Measurements from ENCODE around the gene STK32B. TPM values are rescaled to one million over a fixed set of nuclear protein-coding genes. Genes with fewer than 3 reads are reported as not detected.

STK32B gene
- total RNA-seq, 1 experiment from 2014 or later, result 15.1 TPM

- Histone ChIP-seq H3K4me1 (ENCODE audit: insufficient read depth, low read length, poor library complexity, severe bottlenecking) (peaks cover 27% of the 10 kb centered on the region), H3K27me3 (replicated peaks; ENCODE audit: insufficient read depth, low read depth, low read length, poor library complexity) (no peaks in the 10 kb centered on the region), H3K4me3 (ENCODE audit: low read depth, low read length, poor library complexity, severe bottlenecking) (no peak overlapping the region), H3K9me3 (ENCODE audit: low read depth, low read length, poor library complexity, severe bottlenecking) (no peaks in the 10 kb centered on the region), H3K27ac (ENCODE audit: low read depth, low read length, poor library complexity, severe bottlenecking) (peak overlapping the region; percentile 52), H3K36me3 (ENCODE audit: insufficient read depth, low read length, poor library complexity, severe bottlenecking) (no peaks in the 10 kb centered on the region)
- intact Hi-C loops (cut with micrococcal nuclease; ENCODE audit: unreplicated experiment), result loop anchor here (5.0 kb wide), 1 partner anchor 134 kb away; no protein-coding TSS in a partner anchor
- DNase-seq (ENCODE audit: low spot score), result peak; percentile 90
- BruUV-seq (replicated peaks), result no TSS peak
- ChIA-PET CTCF (no interaction called here), POLR2A (ENCODE audit: low non-redundant PET) (no interaction called here)
- no peak for TF ChIP-seq CTCF (conservative IDR thresholded peaks at IDR 0.05; ENCODE audit: low read depth, low read length)
- TF ChIP-seq EZH2 (IDR thresholded peaks at IDR 0.05; ENCODE audit: borderline replicate concordance, low read depth, low read length, poor library complexity, severe bottlenecking), result no peak
Observed at GRCh38 chr4:5340991-5341451, 289.7 kb downstream of the STK32B start.

GRCh38 chr4:5341526-5341925 lies 290.2 kb downstream of the STK32B start:
- BruUV-seq (replicated peaks), result no TSS peak
- intact Hi-C loops (cut with micrococcal nuclease; ENCODE audit: unreplicated experiment), result loop anchor here (5.0 kb wide), 1 partner anchor 134 kb away; no protein-coding TSS in a partner anchor
- DNase-seq (ENCODE audit: low spot score), result no peak

GRCh38 chr4:5355846-5356245 lies 304.6 kb downstream of the STK32B start:
- POLR2A ChIA-PET (ENCODE audit: low non-redundant PET), result no interaction called here
- Histone ChIP-seq H3K9me3 (ENCODE audit: low read depth, low read length, poor library complexity, severe bottlenecking) (no peaks in the 10 kb centered on the region), H3K27me3 (replicated peaks; ENCODE audit: insufficient read depth, low read depth, low read length, poor library complexity) (no peaks in the 10 kb centered on the region), H3K4me3 (ENCODE audit: low read depth, low read length, poor library complexity, severe bottlenecking) (no peak overlapping the region), H3K36me3 (ENCODE audit: insufficient read depth, low read length, poor library complexity, severe bottlenecking) (no peaks in the 10 kb centered on the region), H3K4me1 (ENCODE audit: insufficient read depth, low read length, poor library complexity, severe bottlenecking) (no peaks in the 10 kb centered on the region), H3K27ac (ENCODE audit: low read depth, low read length, poor library complexity, severe bottlenecking) (no peak overlapping the region)
- CTCF ChIA-PET, result no interaction called here
- no TSS peak for BruUV-seq (replicated peaks)
- no peak for DNase-seq (ENCODE audit: low spot score)
- TF ChIP-seq CTCF (conservative IDR thresholded peaks at IDR 0.05; ENCODE audit: low read depth, low read length) (no peak), EZH2 (IDR thresholded peaks at IDR 0.05; ENCODE audit: borderline replicate concordance, low read depth, low read length, poor library complexity, severe bottlenecking) (no peak)
- intact Hi-C loops (cut with micrococcal nuclease; ENCODE audit: unreplicated experiment), result no loop called here

More at GRCh38 chr4:5341526-5341925, 290.2 kb downstream of the STK32B start:
- Histone ChIP-seq H3K27ac (ENCODE audit: low read depth, low read length, poor library complexity, severe bottlenecking) (peak overlapping the region; percentile 52), H3K36me3 (ENCODE audit: insufficient read depth, low read length, poor library complexity, severe bottlenecking) (no peaks in the 10 kb centered on the region), H3K27me3 (replicated peaks; ENCODE audit: insufficient read depth, low read depth, low read length, poor library complexity) (no peaks in the 10 kb centered on the region), H3K4me1 (ENCODE audit: insufficient read depth, low read length, poor library complexity, severe bottlenecking) (peaks cover 27% of the 10 kb centered on the region), H3K4me3 (ENCODE audit: low read depth, low read length, poor library complexity, severe bottlenecking) (no peak overlapping the region), H3K9me3 (ENCODE audit: low read depth, low read length, poor library complexity, severe bottlenecking) (no peaks in the 10 kb centered on the region)
- CTCF ChIA-PET, result no interaction called here
- no peak for TF ChIP-seq EZH2 (IDR thresholded peaks at IDR 0.05; ENCODE audit: borderline replicate concordance, low read depth, low read length, poor library complexity, severe bottlenecking)
- no peak for TF ChIP-seq CTCF (conservative IDR thresholded peaks at IDR 0.05; ENCODE audit: low read depth, low read length)
- POLR2A ChIA-PET (ENCODE audit: low non-redundant PET), result no interaction called here

All from A673 (cell line).